Mesodermal cell (in vitro differentiated cells): ENCODE data around the gene C7.

Source experiments
- H3K27ac ChIP-seq: 2 replicates; pipeline ENCODE4 v1.7.0; 2013; ENCODE audit warnings: mild to moderate bottlenecking, low read depth, low read length, moderate library complexity; ENCODE audit not compliant: severe bottlenecking
- H3K36me3 ChIP-seq: 2 replicates; pipeline ENCODE4 v1.7.1; 2013; ENCODE audit warnings: mild to moderate bottlenecking, low read length, moderate library complexity; ENCODE audit not compliant: control insufficient read depth, insufficient read depth
- H3K4me1 ChIP-seq: one replicate; pipeline ENCODE4 v1.7.1; 2013; ENCODE audit warnings: mild to moderate bottlenecking, low read length; ENCODE audit not compliant: insufficient read depth, control insufficient read depth, poor library complexity, severe bottlenecking
- H3K4me3 ChIP-seq: 2 replicates; pipeline ENCODE4 v1.7.0; 2013; ENCODE audit warnings: low read length, control low read depth, mild to moderate bottlenecking; ENCODE audit not compliant: insufficient read depth, poor library complexity, severe bottlenecking; ENCODE audit errors: extremely low read depth
- H3K9me3 ChIP-seq: 2 replicates; pipeline ENCODE4 v1.7.1; 2013; ENCODE audit warnings: mild to moderate bottlenecking, low read length, moderate library complexity; ENCODE audit not compliant: control insufficient read depth
- WGBS, 2 experiments: methylation state at CpG; one replicate each; pipeline ENCODE4 v1.1.5; 2013; ENCODE audit warnings: missing lambda C conversion rate in 2 of 2; ENCODE audit not compliant: insufficient coverage in 2 of 2; 5-methylcytosine and 5-hydroxymethylcytosine counted together

The C7 gene

GRCh38 chr5:40972434-40972833, 63.1 kb downstream of the C7 start:
- no peaks in the 10 kb centered on the region for H3K36me3 ChIP-seq
- no peaks in the 10 kb centered on the region for H3K9me3 ChIP-seq
- H3K4me1 ChIP-seq: no peaks in the 10 kb centered on the region
- WGBS, 2 experiments: 90% methylated on average over 2 of the region's 2 CpGs; no CpG with 5 or more reads in 1 of the 2 experiments
- H3K27ac ChIP-seq: no peak overlapping the region
- no peak overlapping the region for H3K4me3 ChIP-seq

GRCh38 chr5:40973364-40974004, 64.2 kb downstream of the C7 start:
- H3K27ac ChIP-seq: no peak overlapping the region
- H3K36me3 ChIP-seq: no peaks in the 10 kb centered on the region
- H3K4me3 ChIP-seq: no peak overlapping the region
- no peaks in the 10 kb centered on the region for H3K9me3 ChIP-seq
- no peaks in the 10 kb centered on the region for H3K4me1 ChIP-seq
- 96 to 100% methylated on average over 1 to 2 of the region's 3 CpGs for WGBS, 2 experiments

- no peaks in the 10 kb centered on the region for H3K36me3 ChIP-seq
- H3K27ac ChIP-seq: no peak overlapping the region
- WGBS, 2 experiments: 80 to 100% methylated on average over 1 of the region's 3 CpGs
- H3K4me1 ChIP-seq: no peaks in the 10 kb centered on the region
- no peak overlapping the region for H3K4me3 ChIP-seq
- H3K9me3 ChIP-seq: no peaks in the 10 kb centered on the region
Observed at GRCh38 chr5:40976041-40976440, 66.7 kb downstream of the C7 start.

GRCh38 chr5:40976836-40977235, 67.5 kb downstream of the C7 start:
- Histone ChIP-seq H3K36me3 (no peaks in the 10 kb centered on the region), H3K4me1 (no peaks in the 10 kb centered on the region), H3K4me3 (no peak overlapping the region), H3K9me3 (no peaks in the 10 kb centered on the region), H3K27ac (no peak overlapping the region)
- 69 to 85% methylated on average over 2 to 3 of the region's 3 CpGs for WGBS, 2 experiments

GRCh38 chr5:40981420-40981819, 72.1 kb downstream of the C7 start:
- Histone ChIP-seq H3K27ac (no peak overlapping the region), H3K4me3 (no peak overlapping the region), H3K4me1 (no peaks in the 10 kb centered on the region), H3K36me3 (no peaks in the 10 kb centered on the region), H3K9me3 (no peaks in the 10 kb centered on the region)
- 93 to 96% methylated on average over 8 of the region's 9 CpGs for WGBS, 2 experiments

- Histone ChIP-seq H3K27ac (no peak overlapping the region), H3K9me3 (no peaks in the 10 kb centered on the region), H3K4me3 (no peak overlapping the region), H3K36me3 (no peaks in the 10 kb centered on the region), H3K4me1 (peaks cover 5% of the 10 kb centered on the region)
- 88 to 91% methylated on average over 3 of the region's 3 CpGs for WGBS, 2 experiments
Observed at GRCh38 chr5:40983781-40984180, 74.5 kb downstream of the C7 start.

- no peak overlapping the region for H3K27ac ChIP-seq
- H3K4me3 ChIP-seq: no peak overlapping the region
Observed at GRCh38 chr5:40984884-40985283, 75.6 kb downstream of the C7 start.

GRCh38 chr5:40985501-40985900, 76.2 kb downstream of the C7 start:
- H3K36me3 ChIP-seq: no peaks in the 10 kb centered on the region
- H3K9me3 ChIP-seq: no peaks in the 10 kb centered on the region
- no peak overlapping the region for H3K27ac ChIP-seq
- H3K4me3 ChIP-seq: no peak overlapping the region
- WGBS, 2 experiments: 46 to 70% methylated on average over 3 to 4 of the region's 4 CpGs
- H3K4me1 ChIP-seq: peaks cover 11% of the 10 kb centered on the region

More at GRCh38 chr5:40984884-40985283, 75.6 kb downstream of the C7 start:
- no peaks in the 10 kb centered on the region for H3K36me3 ChIP-seq
- H3K4me1 ChIP-seq: peaks cover 11% of the 10 kb centered on the region
- 86 to 100% methylated on average over 1 to 2 of the region's 3 CpGs for WGBS, 2 experiments
- H3K9me3 ChIP-seq: no peaks in the 10 kb centered on the region

- Histone ChIP-seq H3K27ac (no peak overlapping the region), H3K36me3 (no peaks in the 10 kb centered on the region)
Observed at GRCh38 chr5:40986666-40987065, 77.4 kb downstream of the C7 start.

GRCh38 chr5:40987349-40987748, 78.1 kb downstream of the C7 start:
- Histone ChIP-seq H3K27ac (no peak overlapping the region), H3K36me3 (no peaks in the 10 kb centered on the region), H3K9me3 (no peaks in the 10 kb centered on the region), H3K4me3 (no peak overlapping the region), H3K4me1 (peaks cover 15% of the 10 kb centered on the region)

More at GRCh38 chr5:40986666-40987065, 77.4 kb downstream of the C7 start:
- Histone ChIP-seq H3K4me3 (no peak overlapping the region), H3K9me3 (no peaks in the 10 kb centered on the region), H3K4me1 (peaks cover 15% of the 10 kb centered on the region)
- no CpG with 5 or more reads among the region's 3 CpGs for WGBS, 2 experiments

- H3K4me3 ChIP-seq: no peak overlapping the region
- H3K27ac ChIP-seq: no peak overlapping the region
- 98 to 100% methylated on average over 5 to 6 of the region's 8 CpGs for WGBS, 2 experiments
- H3K9me3 ChIP-seq: no peaks in the 10 kb centered on the region
- no peaks in the 10 kb centered on the region for H3K36me3 ChIP-seq
- peaks cover 15% of the 10 kb centered on the region for H3K4me1 ChIP-seq
Observed at GRCh38 chr5:40988746-40989510, 79.6 kb downstream of the C7 start.
